HL-60 (cell line): ENCODE data around the gene MCF2L2.

Experiments
- DNase-seq, 2 experiments: peaks; one replicate each; pipeline ENCODE4 v3.0.0-alpha.2; 2010 to 2020; ENCODE audit warnings: low read depth in 1 of 2, low spot score in 1 of 2
- H3K27ac ChIP-seq: fragments of 250-450 bp; sonication (Bioruptor Pico); replicated peaks from 2 replicates; pipeline ENCODE4 v1.5.1; 2020; ENCODE audit warnings: mild to moderate bottlenecking, moderate library complexity
- H3K27me3 ChIP-seq: fragments of 250-450 bp; sonication (Bioruptor Pico); 2 replicates; pipeline ENCODE4 v1.5.1; 2021; ENCODE audit warnings: mild to moderate bottlenecking, moderate library complexity; ENCODE audit not compliant: insufficient read depth, poor library complexity, severe bottlenecking
- H3K4me3 ChIP-seq: replicated peaks from 2 replicates; pipeline ENCODE4 v1.5.1; 2011; ENCODE audit warnings: mild to moderate bottlenecking, control low read depth, low read length; ENCODE audit not compliant: insufficient read depth
- GABPA ChIP-seq: IDR thresholded peaks from 2 replicates; pipeline ENCODE4 v1.6.1; 2012; ENCODE audit warnings: low read depth
- POLR2AphosphoS5 ChIP-seq: IDR thresholded peaks from 2 replicates; pipeline ENCODE4 v1.6.1; 2012; ENCODE audit warnings: low read depth
- SPI1 ChIP-seq: IDR thresholded peaks from 2 replicates; pipeline ENCODE4 v1.6.1; 2012; ENCODE audit warnings: low read depth, mild to moderate bottlenecking, borderline replicate concordance
- TF ChIP-seq, protein P1 (sequence below): IDR thresholded peaks from one replicate; pipeline ENCODE4 v1.5.1; 2011; ENCODE audit warnings: low read length, control low read depth, inconsistent platforms; ENCODE audit not compliant: insufficient read depth
- TF ChIP-seq, protein P2 (sequence below): IDR thresholded peaks from 2 replicates; pipeline ENCODE4 v1.6.1; 2012; ENCODE audit warnings: low read depth; ENCODE audit not compliant: insufficient replicate concordance

MCF2L2 gene

DNA sequence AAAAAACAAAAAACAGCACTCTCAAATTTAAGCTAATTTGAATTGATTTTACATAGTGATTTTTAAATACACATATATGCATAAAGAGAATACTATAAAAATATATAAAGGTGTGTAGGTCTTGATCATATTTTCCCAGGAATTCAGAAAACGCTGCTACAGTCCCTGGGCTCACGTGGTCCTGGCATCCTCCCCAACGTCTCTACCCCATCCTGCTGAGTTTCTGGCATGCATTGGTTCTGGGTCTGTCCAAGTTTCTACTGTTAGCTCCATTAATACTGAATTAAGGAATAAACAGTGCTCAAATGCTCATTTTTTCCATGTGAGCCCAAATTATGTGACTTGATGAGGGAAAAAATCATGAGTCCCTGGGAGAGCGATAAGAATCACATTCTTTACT lies 233.2 kb downstream of the MCF2L2 start:
- H3K4me3 ChIP-seq, result no peak overlapping the region
- TF ChIP-seq, protein P1, sequence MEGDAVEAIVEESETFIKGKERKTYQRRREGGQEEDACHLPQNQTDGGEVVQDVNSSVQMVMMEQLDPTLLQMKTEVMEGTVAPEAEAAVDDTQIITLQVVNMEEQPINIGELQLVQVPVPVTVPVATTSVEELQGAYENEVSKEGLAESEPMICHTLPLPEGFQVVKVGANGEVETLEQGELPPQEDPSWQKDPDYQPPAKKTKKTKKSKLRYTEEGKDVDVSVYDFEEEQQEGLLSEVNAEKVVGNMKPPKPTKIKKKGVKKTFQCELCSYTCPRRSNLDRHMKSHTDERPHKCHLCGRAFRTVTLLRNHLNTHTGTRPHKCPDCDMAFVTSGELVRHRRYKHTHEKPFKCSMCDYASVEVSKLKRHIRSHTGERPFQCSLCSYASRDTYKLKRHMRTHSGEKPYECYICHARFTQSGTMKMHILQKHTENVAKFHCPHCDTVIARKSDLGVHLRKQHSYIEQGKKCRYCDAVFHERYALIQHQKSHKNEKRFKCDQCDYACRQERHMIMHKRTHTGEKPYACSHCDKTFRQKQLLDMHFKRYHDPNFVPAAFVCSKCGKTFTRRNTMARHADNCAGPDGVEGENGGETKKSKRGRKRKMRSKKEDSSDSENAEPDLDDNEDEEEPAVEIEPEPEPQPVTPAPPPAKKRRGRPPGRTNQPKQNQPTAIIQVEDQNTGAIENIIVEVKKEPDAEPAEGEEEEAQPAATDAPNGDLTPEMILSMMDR, result no peak
- TF ChIP-seq POLR2AphosphoS5, result no peak
- no peak for TF ChIP-seq SPI1
- no peak for TF ChIP-seq GABPA
- TF ChIP-seq, protein P2, sequence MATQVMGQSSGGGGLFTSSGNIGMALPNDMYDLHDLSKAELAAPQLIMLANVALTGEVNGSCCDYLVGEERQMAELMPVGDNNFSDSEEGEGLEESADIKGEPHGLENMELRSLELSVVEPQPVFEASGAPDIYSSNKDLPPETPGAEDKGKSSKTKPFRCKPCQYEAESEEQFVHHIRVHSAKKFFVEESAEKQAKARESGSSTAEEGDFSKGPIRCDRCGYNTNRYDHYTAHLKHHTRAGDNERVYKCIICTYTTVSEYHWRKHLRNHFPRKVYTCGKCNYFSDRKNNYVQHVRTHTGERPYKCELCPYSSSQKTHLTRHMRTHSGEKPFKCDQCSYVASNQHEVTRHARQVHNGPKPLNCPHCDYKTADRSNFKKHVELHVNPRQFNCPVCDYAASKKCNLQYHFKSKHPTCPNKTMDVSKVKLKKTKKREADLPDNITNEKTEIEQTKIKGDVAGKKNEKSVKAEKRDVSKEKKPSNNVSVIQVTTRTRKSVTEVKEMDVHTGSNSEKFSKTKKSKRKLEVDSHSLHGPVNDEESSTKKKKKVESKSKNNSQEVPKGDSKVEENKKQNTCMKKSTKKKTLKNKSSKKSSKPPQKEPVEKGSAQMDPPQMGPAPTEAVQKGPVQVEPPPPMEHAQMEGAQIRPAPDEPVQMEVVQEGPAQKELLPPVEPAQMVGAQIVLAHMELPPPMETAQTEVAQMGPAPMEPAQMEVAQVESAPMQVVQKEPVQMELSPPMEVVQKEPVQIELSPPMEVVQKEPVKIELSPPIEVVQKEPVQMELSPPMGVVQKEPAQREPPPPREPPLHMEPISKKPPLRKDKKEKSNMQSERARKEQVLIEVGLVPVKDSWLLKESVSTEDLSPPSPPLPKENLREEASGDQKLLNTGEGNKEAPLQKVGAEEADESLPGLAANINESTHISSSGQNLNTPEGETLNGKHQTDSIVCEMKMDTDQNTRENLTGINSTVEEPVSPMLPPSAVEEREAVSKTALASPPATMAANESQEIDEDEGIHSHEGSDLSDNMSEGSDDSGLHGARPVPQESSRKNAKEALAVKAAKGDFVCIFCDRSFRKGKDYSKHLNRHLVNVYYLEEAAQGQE, result no peak
- H3K27ac ChIP-seq, result no peak overlapping the region
- H3K27me3 ChIP-seq, result no peaks in the 10 kb centered on the region
- DNase-seq, result no peak

GRCh38 chr3:183193762-183194689 lies 234.4 kb downstream of the MCF2L2 start:
- H3K4me3 ChIP-seq, result no peak overlapping the region
- no peak for TF ChIP-seq POLR2AphosphoS5
- TF ChIP-seq, protein P2, result no peak
- TF ChIP-seq, protein P1, result no peak
- no peak for TF ChIP-seq SPI1
- TF ChIP-seq GABPA, result no peak
- no peak for DNase-seq

GRCh38 chr3:183192650-183193300 lies 235.6 kb downstream of the MCF2L2 start:
- no peak overlapping the region for H3K27ac ChIP-seq
- TF ChIP-seq POLR2AphosphoS5 (no peak), GABPA (no peak)
- TF ChIP-seq, protein P2, result no peak

More at GRCh38 chr3:183193762-183194689, 234.4 kb downstream of the MCF2L2 start:
- Histone ChIP-seq H3K27me3 (no peaks in the 10 kb centered on the region), H3K27ac (no peak overlapping the region)

More at GRCh38 chr3:183192650-183193300, 235.6 kb downstream of the MCF2L2 start:
- no peaks in the 10 kb centered on the region for H3K27me3 ChIP-seq
- DNase-seq, result no peak
- H3K4me3 ChIP-seq, result no peak overlapping the region
